Panc1 (cell line): Measurements from ENCODE around the gene PMS1.

ENCODE experiments used
- POLR2AphosphoS5 ChIP-seq: IDR thresholded peaks from 2 replicates; pipeline ENCODE4 v1.6.1; 2012; ENCODE audit warnings: mild to moderate bottlenecking, low read depth, low read length, moderate library complexity
- SIN3A ChIP-seq: IDR thresholded peaks from 2 replicates; pipeline ENCODE4 v1.6.1; 2012; ENCODE audit warnings: low read depth, mild to moderate bottlenecking, low read length, moderate library complexity, borderline replicate concordance; ENCODE audit not compliant: insufficient read depth
- TCF7L2 ChIP-seq: IDR thresholded peaks from 2 replicates; pipeline ENCODE4 v1.6.1; 2011; ENCODE audit warnings: mild to moderate bottlenecking, low read depth, low read length, inconsistent platforms
- TF ChIP-seq, protein P1 (sequence below): fragments of 450-650 bp; IDR thresholded peaks from 2 replicates; pipeline ENCODE4 v1.5.1; 2017; ENCODE audit warnings: mild to moderate bottlenecking
- TF ChIP-seq, protein P2 (sequence below), 2 experiments: IDR thresholded peaks; 2 replicates each; pipeline ENCODE4 v1.6.1; 2011 to 2012; ENCODE audit warnings: low read depth in 2 of 2, control low read depth in 1 of 2, low read length in 1 of 2, mild to moderate bottlenecking in 1 of 2, moderate library complexity in 1 of 2; ENCODE audit not compliant: insufficient read depth in 1 of 2

DNA sequence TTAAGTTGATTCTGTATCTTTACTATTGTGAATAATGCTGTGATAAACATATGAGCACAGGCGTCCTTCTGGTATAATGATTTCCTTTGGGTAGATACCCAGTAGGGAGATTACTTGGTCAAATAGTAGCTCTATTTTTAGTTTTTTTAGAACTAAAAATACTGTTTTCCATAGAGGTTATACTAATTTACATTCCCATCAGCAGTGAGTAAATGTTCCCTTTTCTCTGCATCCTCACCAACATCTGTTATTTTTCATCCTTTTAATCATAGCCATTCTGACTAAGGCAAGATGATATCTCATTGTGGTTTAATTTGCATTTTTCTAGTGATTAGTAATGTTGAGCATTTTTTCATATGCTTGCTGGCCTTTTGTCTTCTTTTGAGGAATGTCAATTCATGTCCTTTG lies 35.1 kb downstream of the PMS1 start:
- TF ChIP-seq, protein P1, sequence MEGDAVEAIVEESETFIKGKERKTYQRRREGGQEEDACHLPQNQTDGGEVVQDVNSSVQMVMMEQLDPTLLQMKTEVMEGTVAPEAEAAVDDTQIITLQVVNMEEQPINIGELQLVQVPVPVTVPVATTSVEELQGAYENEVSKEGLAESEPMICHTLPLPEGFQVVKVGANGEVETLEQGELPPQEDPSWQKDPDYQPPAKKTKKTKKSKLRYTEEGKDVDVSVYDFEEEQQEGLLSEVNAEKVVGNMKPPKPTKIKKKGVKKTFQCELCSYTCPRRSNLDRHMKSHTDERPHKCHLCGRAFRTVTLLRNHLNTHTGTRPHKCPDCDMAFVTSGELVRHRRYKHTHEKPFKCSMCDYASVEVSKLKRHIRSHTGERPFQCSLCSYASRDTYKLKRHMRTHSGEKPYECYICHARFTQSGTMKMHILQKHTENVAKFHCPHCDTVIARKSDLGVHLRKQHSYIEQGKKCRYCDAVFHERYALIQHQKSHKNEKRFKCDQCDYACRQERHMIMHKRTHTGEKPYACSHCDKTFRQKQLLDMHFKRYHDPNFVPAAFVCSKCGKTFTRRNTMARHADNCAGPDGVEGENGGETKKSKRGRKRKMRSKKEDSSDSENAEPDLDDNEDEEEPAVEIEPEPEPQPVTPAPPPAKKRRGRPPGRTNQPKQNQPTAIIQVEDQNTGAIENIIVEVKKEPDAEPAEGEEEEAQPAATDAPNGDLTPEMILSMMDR: no peak
- TF ChIP-seq, protein P2, sequence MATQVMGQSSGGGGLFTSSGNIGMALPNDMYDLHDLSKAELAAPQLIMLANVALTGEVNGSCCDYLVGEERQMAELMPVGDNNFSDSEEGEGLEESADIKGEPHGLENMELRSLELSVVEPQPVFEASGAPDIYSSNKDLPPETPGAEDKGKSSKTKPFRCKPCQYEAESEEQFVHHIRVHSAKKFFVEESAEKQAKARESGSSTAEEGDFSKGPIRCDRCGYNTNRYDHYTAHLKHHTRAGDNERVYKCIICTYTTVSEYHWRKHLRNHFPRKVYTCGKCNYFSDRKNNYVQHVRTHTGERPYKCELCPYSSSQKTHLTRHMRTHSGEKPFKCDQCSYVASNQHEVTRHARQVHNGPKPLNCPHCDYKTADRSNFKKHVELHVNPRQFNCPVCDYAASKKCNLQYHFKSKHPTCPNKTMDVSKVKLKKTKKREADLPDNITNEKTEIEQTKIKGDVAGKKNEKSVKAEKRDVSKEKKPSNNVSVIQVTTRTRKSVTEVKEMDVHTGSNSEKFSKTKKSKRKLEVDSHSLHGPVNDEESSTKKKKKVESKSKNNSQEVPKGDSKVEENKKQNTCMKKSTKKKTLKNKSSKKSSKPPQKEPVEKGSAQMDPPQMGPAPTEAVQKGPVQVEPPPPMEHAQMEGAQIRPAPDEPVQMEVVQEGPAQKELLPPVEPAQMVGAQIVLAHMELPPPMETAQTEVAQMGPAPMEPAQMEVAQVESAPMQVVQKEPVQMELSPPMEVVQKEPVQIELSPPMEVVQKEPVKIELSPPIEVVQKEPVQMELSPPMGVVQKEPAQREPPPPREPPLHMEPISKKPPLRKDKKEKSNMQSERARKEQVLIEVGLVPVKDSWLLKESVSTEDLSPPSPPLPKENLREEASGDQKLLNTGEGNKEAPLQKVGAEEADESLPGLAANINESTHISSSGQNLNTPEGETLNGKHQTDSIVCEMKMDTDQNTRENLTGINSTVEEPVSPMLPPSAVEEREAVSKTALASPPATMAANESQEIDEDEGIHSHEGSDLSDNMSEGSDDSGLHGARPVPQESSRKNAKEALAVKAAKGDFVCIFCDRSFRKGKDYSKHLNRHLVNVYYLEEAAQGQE (IDR thresholded peaks at IDR 0.05; ENCODE audit: insufficient read depth in 1 of 2, low read depth in 2 of 2, low read length in 1 of 2): no peak
- no peak for TF ChIP-seq POLR2AphosphoS5
- no peak for TF ChIP-seq SIN3A
- no peak for TF ChIP-seq TCF7L2
